Lung microvascular endothelial cell (primary cell): Measurements from ENCODE around the gene JCHAIN. TPM values are rescaled to one million over a fixed set of nuclear protein-coding genes. Genes with fewer than 3 reads are reported as not detected.

Source experiments
- DNase-seq, 2 donors: peaks; one replicate each; pipeline versions ENCODE4 v3.0.0 to v3.0.0-alpha.2; 2010; ENCODE audit warnings: low read depth in 2 of 2
- total RNA-seq: library from RNA; depleted of rRNA; stranded (reverse); fragments of >200 nt; gene quantifications from 2 replicates; pipeline ENCODE4 v1.2.1, GENCODE V29; 2014

The JCHAIN gene
- total RNA-seq, 1 donor from 2014 or later = not detected

- DNase-seq = no peak
These were observed 26.1 kb downstream of the JCHAIN start for GRCh38 chr4:70640192-70640591.

GRCh38 chr4:70637239-70637913 lies 28.9 kb downstream of the JCHAIN start:
- DNase-seq = no peak

- DNase-seq = no peak
These were observed 31.8 kb downstream of the JCHAIN start for GRCh38 chr4:70634482-70634881.

- DNase-seq = peak; percentile 47 to 57
These were observed 34.3 kb downstream of the JCHAIN start for GRCh38 chr4:70632028-70632427.

GRCh38 chr4:70630162-70630561 lies 36.1 kb downstream of the JCHAIN start:
- no peak for DNase-seq

- no peak for DNase-seq
These were observed 36.7 kb downstream of the JCHAIN start for GRCh38 chr4:70629469-70630090.

- DNase-seq = no peak
These were observed 37.9 kb downstream of the JCHAIN start, which contains the start of gene ENAM for GRCh38 chr4:70628444-70628843. Gene ENAM (plus strand): TSS chr4:70628744. CDS start chr4:70629501, 757 bp downstream.

- DNase-seq = no peak
These were observed 38.7 kb downstream of the JCHAIN start for GRCh38 chr4:70627620-70628019.

GRCh38 chr4:70624226-70624793 lies 42.0 kb downstream of the JCHAIN start:
- DNase-seq = peak in 1 of 2 donors; percentile 15

- no peak for DNase-seq
These were observed 43.0 kb downstream of the JCHAIN start for GRCh38 chr4:70623323-70623722.

- DNase-seq = no peak
These were observed 46.5 kb downstream of the JCHAIN start for GRCh38 chr4:70619778-70620177.

GRCh38 chr4:70619288-70619687 lies 47.0 kb downstream of the JCHAIN start:
- DNase-seq = no peak

GRCh38 chr4:70614184-70614555 lies 52.1 kb downstream of the JCHAIN start:
- no peak for DNase-seq

- DNase-seq = no peak
These were observed 52.8 kb downstream of the JCHAIN start for GRCh38 chr4:70613306-70614183.

GRCh38 chr4:70608324-70608723 lies 58.0 kb downstream of the JCHAIN start:
- DNase-seq = no peak

GRCh38 chr4:70607334-70607853 lies 58.9 kb downstream of the JCHAIN start:
- no peak for DNase-seq

GRCh38 chr4:70606459-70606858 lies 59.8 kb downstream of the JCHAIN start:
- DNase-seq = peak in 1 of 2 donors; percentile 1
